GM19238 (cell line): Measurements from ENCODE around the gene TSPYL1.

ENCODE experiments used
- DNase-seq: peaks from one replicate; pipeline ENCODE4 v3.0.0; 2011; ENCODE audit warnings: low spot score; ENCODE audit not compliant: insufficient read length

The TSPYL1 gene

DNA sequence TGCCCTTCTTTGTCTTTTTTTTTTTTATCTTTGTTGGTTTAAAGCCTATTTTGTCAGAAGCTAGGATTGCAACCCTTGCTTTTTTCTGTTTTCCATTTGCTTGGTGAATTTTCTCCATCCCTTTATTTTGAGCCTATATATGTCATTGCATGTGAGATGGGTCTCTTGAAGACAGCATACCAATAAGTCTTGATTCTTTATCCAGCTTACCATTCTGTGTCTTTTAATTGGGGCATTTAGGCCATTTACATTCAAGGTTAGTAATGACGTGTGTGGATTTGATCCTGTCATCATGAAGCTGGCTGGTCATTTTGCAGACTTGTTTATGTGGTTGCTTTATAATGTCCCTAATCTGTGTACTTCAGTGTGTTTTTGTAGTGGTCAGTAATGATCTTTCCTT is 16.4 kb downstream of the TSPYL1 start:
- no peak for DNase-seq

DNA sequence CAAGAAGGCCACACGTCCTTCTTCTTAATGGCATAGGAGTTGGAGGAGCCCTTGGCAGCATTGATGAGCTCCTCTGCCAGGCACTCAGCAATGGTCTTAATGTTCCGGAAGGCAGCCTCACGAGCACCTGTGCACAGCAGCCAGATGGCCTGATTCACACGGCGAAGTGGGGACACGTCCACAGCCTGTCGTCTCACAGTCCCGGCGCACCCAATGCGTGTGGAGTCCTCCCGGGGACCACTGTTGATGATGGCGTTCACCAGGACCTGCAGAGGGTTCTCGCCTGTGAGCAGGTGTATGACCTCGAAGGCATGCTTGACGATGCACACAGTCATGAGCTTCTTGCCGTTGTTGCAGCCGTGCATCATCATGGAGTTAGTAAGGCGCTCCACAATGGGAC is 21.2 kb downstream of the TSPYL1 start:
- DNase-seq = no peak

DNA sequence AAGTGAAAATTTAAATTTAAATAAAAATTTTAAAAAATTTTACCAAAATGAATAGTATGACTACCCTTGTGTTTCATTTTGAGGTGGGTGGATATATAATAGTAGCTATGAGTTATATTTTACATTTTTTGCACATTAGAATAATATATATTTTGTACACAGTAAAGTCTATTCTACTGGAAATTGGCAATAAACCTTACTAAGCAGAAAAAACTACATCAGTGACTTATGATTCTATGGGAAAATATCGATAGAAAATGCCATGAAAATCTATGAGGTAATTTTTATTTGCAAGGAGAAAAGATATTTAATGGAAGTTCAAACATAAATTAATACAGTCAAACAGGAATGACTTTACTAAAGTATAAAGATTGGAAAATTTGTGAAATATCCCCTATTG is 23.0 kb downstream of the TSPYL1 start:
- DNase-seq = no peak

DNA sequence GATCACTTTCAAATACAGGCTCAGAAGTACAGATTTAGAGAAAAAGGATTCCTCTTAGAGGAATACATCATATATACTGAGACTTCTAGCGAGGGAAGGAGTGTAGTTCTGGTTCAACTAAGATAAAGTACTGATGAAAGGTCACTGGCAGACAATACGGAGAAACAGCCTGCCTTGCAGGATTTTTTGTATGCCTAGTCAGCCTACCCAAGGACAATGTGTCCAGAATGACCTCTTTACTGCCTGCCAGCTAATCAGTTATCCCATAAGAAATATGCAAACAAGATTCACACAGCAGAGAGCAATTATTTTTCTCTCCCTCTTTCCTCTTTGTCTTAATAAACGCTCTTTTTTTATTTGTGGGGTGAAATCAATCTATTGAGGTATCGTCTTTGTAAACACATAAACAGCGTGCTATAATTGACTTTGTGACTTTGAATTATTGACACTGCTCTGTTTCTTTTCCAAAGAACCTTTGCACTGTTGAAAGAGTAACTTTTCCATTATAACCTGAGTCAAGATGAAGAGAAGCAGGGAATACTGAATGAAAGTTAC is 24.4 kb downstream of the TSPYL1 start:
- no peak for DNase-seq

DNA sequence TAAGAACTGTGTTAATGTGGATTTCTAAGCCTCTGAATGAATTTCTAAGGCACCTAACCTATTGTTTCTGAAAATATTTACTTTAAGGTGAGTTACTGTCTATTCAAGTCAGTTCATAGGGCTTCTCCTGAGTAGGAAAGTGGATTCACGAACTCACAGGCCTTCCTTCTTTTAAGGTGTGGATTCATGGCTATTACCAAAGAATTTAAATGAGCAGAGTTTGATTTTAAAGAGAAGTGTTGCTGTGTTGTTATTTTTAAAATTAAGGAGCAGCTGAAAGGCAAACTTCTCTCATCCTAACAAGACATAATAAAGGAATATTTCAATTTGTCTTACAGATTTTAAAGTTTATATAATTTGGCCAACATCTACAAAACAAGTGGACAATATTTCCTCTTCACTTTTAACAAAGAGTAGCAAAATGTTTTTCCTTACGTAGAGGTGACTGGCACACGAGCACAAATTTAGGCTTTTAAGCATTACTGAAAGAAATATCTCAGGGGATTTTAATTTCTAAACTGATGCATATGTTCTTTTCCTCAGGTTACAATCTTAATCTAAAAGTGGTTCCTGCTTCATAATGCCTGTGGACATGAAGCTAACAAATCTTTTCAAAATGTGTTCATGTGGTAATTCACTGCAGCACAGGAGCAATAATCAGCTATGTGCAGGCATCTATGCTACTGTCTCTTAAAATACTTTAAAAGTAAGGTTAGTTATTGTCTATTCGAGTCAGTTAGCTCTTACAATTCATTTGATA is 25.3 kb downstream of the TSPYL1 start:
- DNase-seq = no peak

DNA sequence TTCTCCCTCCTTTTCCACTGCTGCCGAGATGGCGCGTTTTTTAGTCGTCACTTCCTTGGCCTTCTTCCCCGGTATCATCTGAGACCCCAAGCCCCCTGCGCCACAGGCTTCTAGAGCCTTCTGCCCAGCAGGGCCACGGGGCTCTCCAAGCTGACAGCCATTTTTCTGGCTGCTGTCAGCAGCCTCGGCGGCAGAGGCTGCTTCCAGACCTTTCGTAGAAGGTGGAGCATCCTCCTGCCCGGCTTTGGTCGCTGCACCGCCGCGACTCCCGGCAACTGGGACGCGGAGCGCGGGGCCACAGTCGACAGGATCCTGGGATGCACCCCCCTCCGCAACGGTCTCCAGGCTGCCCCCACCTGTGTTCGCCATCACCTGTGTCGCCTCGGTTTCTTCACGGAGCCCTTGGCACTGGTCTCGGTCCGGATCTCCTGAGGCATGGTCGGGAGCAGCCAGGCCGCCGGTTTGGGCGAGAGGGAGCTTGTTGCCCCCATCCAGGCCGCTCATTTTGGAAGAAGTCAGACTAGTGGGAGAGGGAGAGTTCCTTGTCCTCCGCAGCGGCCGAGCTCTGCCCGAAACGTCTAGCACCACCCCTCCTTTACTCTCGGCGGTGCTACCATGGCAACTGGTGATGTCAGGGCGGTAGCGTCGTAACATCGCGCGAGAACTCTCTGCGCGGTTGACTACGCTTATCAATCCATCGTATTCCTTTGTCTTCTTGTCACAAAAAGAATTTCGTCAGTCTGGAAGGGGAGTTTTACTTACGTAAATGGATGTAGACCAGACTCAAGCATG is 26.0 kb downstream of the TSPYL1 start, which contains the start of gene TSPYL4:
TSPYL4 (minus strand) TSS at position 571 of the 792 bp plus-strand sequence; CDS start at position 504, 67 bp downstream.
- peak; percentile 80 for DNase-seq

DNA sequence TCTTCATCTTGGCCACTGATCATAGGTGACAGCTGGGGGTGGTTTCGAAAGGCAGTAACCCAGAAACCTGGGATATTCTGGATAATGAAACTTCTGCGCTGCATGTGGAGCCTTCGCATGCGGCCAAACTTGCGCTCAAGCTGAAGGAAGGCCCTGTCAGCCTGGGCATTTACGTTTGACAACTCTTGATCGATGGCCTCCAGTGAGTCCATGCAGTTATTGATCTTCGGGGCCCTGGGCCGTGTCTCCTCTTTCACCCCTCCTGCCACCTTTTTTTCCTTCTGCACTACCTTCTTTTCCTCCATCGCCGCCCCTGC is 26.6 kb downstream of the TSPYL1 start:
- DNase-seq = no peak

GRCh38 chr6:116251568-116252384 is 28.0 kb downstream of the TSPYL1 start:
- no peak for DNase-seq

DNA sequence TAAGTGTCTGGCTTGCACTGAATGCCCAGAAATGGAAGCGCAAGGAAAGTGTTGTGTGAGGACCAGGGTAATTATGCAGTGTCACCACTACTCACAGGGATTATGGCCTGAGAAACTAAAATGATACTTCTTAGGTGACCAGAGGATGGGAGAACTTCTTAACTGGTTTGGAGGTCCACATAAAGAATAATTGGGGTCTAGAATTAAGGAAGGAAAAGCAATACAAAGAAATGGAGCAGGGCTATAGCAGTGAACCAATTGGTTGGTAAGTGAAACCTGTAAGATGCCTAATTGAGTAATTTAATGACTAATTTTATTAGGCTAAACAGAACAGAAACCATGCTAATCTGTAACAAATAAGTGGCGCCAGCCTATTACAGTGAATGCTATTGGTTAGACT is 31.2 kb downstream of the TSPYL1 start:
- DNase-seq = no peak

GRCh38 chr6:116247285-116247684 is 32.4 kb downstream of the TSPYL1 start:
- no peak for DNase-seq

DNA sequence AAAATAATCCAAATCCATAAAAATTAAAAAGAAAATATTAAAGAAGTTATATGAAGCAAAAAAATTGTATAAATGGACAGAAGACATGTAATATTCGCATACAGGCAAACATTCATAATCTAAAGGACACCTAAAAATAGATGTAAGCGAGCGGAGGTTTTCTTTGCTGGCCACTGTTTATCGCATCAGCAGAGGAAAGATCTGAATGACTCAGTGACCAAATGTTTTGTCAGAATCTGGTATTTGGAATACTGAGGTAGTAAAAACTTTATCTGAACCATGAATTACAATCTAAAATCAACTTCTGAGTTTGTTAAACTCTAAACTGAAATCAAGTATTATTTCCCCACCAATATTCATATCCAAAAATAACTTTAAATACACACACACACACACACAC is 33.6 kb downstream of the TSPYL1 start:
- DNase-seq = no peak

- DNase-seq = no peak
Observed at GRCh38 chr6:116244284-116244683, 35.4 kb downstream of the TSPYL1 start.

GRCh38 chr6:116239856-116240255 is 39.9 kb downstream of the TSPYL1 start:
- DNase-seq = no peak

GRCh38 chr6:116239256-116239655 is 40.5 kb downstream of the TSPYL1 start:
- DNase-seq = no peak

- DNase-seq = no peak
Observed at GRCh38 chr6:116238083-116238482, 41.6 kb downstream of the TSPYL1 start.

- DNase-seq = no peak
Observed at GRCh38 chr6:116234689-116235088, 45.0 kb downstream of the TSPYL1 start.

DNA sequence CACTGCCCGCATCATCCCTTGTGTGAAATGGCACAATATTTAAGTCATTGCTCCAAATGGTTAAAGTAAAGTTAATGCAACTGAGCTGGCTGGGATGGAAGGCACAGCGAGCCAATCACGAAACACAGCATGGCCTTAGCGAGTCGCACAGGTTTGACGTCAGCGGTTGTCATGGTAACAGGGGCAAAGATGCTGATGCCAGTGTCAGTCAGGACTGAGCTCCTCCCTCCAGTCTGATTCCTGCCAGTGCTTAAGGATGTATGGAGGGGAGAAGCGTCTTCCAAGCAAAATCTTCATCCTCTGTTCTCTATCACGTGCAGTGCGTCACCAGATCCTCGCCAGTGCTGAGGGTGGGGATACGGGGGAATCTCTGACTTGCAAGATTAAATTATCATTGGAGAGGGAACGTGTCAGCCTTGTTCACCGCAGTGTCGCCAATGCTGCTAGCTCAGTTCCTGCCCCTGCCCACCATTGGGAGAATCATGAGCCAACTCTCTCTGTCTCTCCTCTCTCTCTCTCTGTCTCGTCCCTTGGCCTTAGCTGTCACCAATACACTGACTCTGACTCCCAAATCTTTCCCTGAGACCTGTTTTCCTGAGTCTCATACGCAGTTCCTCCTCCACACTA is 50.3 kb downstream of the TSPYL1 start:
- DNase-seq = no peak
